Epithelial cell of proximal tubule (primary cell): ENCODE measurements around the gene MREG. TPM values are rescaled to one million over a fixed set of nuclear protein-coding genes. Genes with fewer than 3 reads are reported as not detected.
A peak's percentile ranks its signal among the peaks of the same experiment; 100 is the strongest.
"Not testable (repeated sequence)": the region's sequence is repeated elsewhere in the genome, so short reads cannot be mapped to it uniquely, and the experiment has no call there.

ENCODE experiments used
- DNase-seq: peaks from one replicate; pipeline ENCODE4 v3.0.0-alpha.2; 2011; ENCODE audit warnings: low read depth
- H3K4me3 ChIP-seq: 2 replicates; pipeline ENCODE4 v1.5.1; 2011; ENCODE audit warnings: low read depth, mild to moderate bottlenecking, low read length
- total RNA-seq: library from RNA; depleted of rRNA; stranded (reverse); fragments of >200 nt; gene quantifications from 2 replicates; pipeline ENCODE4 v1.2.3, GENCODE V29; 2015
- TF ChIP-seq, protein P1 (sequence below): conservative IDR thresholded peaks from 2 replicates; pipeline ENCODE4 v1.5.1; 2012; ENCODE audit warnings: low read depth, mild to moderate bottlenecking, low read length

The MREG gene
- total RNA-seq, 1 donor from 2014 or later = 12.7 TPM

- no peak for DNase-seq
- TF ChIP-seq, protein P1, sequence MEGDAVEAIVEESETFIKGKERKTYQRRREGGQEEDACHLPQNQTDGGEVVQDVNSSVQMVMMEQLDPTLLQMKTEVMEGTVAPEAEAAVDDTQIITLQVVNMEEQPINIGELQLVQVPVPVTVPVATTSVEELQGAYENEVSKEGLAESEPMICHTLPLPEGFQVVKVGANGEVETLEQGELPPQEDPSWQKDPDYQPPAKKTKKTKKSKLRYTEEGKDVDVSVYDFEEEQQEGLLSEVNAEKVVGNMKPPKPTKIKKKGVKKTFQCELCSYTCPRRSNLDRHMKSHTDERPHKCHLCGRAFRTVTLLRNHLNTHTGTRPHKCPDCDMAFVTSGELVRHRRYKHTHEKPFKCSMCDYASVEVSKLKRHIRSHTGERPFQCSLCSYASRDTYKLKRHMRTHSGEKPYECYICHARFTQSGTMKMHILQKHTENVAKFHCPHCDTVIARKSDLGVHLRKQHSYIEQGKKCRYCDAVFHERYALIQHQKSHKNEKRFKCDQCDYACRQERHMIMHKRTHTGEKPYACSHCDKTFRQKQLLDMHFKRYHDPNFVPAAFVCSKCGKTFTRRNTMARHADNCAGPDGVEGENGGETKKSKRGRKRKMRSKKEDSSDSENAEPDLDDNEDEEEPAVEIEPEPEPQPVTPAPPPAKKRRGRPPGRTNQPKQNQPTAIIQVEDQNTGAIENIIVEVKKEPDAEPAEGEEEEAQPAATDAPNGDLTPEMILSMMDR = no peak
- no peak overlapping the region for H3K4me3 ChIP-seq
Observed at GRCh38 chr2:216014006-216014405, 655 bp upstream of the MREG start.

GRCh38 chr2:216012830-216013079 lies 596 bp downstream of the MREG start:
- DNase-seq = no peak

GRCh38 chr2:216012133-216012829 lies 1.1 kb downstream of the MREG start:
- TF ChIP-seq, protein P1 = peak; percentile 37
- peak; percentile 95 for DNase-seq
- H3K4me3 ChIP-seq = peak overlapping the region; percentile 72

More at GRCh38 chr2:216012830-216013079, 596 bp downstream of the MREG start:
- peak overlapping the region; percentile 72 for H3K4me3 ChIP-seq
- TF ChIP-seq, protein P1 = no peak

- DNase-seq, H3K4me3 ChIP-seq: not testable (repeated sequence)
Observed at GRCh38 chr2:216009215-216009614, 4.1 kb downstream of the MREG start.

DNA sequence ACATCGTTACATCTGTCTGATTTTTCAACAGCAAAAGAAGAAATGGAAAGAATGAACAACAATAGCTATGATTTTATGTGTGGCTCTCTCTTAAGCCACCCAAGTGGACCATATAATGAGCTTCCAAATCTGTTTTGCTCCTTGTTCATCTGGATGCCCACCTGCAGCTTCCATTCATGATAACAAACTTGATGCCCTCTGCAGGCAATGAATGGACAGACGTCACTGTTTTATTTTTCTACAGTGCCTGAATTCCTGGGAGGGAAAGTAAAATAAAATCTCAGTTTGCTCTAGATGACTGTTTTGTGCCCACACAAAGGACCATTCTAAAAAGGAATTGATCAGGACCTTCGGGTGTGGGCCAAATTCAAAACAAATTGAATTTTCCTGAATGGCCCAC lies 5.0 kb downstream of the MREG start:
- TF ChIP-seq, protein P1 = peak; percentile 13
- H3K4me3 ChIP-seq = no peak overlapping the region
- no peak for DNase-seq

DNA sequence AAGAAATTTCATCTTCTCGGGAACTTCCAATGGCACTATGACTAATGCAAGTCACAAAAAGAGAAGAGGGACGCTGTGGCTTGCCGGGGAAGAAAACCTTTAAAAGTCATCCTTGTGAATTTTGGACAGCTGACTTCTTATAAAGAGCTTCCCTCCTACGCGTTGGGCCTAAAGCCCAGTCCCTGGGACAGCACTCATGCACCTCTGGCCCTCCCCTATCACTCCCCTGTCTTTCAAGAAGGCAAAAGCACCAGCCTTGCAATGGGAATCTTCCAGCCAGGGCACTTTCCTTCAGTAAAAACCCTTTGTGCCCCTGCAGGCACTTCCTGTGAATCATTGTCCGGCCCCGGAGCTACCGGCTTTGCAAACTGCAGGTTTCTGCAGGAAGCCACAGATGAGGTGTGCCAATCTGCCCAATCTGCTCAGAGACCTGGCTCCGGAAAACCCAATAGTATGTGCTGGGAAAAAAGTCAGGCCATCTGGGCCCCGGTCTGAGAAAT lies 7.1 kb downstream of the MREG start:
- no peak for DNase-seq
- TF ChIP-seq, protein P1 = no peak
- H3K4me3 ChIP-seq = no peak overlapping the region

- DNase-seq = no peak
- TF ChIP-seq, protein P1 = no peak
Observed at GRCh38 chr2:216004697-216005283, 8.6 kb downstream of the MREG start.

More at GRCh38 chr2:216004697-216005283, 8.6 kb downstream of the MREG start:
- H3K4me3 ChIP-seq = no peak overlapping the region
